ENCODE measurements around the gene TMIGD2. TPM values are rescaled to one million over a fixed set of nuclear protein-coding genes. Genes with fewer than 3 reads are reported as not detected.

Gene TMIGD2
- polyA plus RNA-seq, 3 donors, result 0.26 TPM; not detected in 2

DNA sequence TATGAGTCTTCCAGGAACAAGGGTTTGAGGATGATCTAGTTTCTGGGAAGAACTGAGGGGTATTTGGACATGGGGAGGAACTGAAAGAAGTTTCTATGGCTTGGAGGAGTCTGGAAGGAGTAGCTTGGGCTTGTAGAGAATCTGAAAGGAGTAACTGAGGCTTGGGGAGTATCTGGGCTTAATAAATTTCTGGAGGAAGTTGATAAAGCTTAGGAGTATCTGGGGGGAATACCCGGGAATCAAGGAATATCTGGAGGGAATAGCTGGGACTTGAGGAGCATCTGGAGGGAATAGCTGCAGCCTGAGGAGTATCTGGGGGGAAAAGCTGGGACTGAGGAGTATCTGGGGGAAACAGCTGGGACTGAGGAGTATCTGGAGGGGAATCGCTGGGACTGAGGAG is 18.2 kb upstream of the TMIGD2 start:
- Histone ChIP-seq H3K9ac (ENCODE audit: insufficient read depth, low read length, poor library complexity, severe bottlenecking) (no peak overlapping the region), H2AFZ (ENCODE audit: insufficient read depth, low read depth, low read length, poor library complexity, severe bottlenecking) (no peak overlapping the region), H3K27me3 (ENCODE audit: control insufficient read depth in 2 of 2, insufficient read depth in 2 of 2, low read length in 2 of 2) (no peaks in the 10 kb centered on the region), H3K36me3 (replicated peaks in 1 of 2; ENCODE audit: control insufficient read depth in 1 of 2, insufficient read depth in 2 of 2, low read length in 2 of 2) (no peaks in the 10 kb centered on the region), H3K4me2 (replicated peaks; ENCODE audit: extremely low read depth, low read length, poor library complexity, severe bottlenecking) (no peak overlapping the region), H3K27ac (ENCODE audit: low read depth in 1 of 2, low read length in 2 of 2) (no peak overlapping the region), H3K4me3 (replicated peaks in 1 of 3; ENCODE audit: low read depth in 2 of 3, low read length in 3 of 3) (no peak overlapping the region), H3K79me2 (ENCODE audit: insufficient read depth, low read length) (no peaks in the 10 kb centered on the region), H3K9me3 (replicated peaks in 1 of 2; ENCODE audit: control insufficient read depth in 1 of 2, insufficient read depth in 1 of 2, low read length in 2 of 2) (peaks cover 27 to 43% of the 10 kb centered on the region in 2 donors), H3K4me1 (ENCODE audit: control insufficient read depth in 1 of 2, insufficient read depth in 2 of 2, low read length in 2 of 2) (peaks cover 6 to 9% of the 10 kb centered on the region in 2 donors), H4K20me1 (ENCODE audit: insufficient read depth, low read length) (no peaks in the 10 kb centered on the region)
- TF ChIP-seq, protein P1, sequence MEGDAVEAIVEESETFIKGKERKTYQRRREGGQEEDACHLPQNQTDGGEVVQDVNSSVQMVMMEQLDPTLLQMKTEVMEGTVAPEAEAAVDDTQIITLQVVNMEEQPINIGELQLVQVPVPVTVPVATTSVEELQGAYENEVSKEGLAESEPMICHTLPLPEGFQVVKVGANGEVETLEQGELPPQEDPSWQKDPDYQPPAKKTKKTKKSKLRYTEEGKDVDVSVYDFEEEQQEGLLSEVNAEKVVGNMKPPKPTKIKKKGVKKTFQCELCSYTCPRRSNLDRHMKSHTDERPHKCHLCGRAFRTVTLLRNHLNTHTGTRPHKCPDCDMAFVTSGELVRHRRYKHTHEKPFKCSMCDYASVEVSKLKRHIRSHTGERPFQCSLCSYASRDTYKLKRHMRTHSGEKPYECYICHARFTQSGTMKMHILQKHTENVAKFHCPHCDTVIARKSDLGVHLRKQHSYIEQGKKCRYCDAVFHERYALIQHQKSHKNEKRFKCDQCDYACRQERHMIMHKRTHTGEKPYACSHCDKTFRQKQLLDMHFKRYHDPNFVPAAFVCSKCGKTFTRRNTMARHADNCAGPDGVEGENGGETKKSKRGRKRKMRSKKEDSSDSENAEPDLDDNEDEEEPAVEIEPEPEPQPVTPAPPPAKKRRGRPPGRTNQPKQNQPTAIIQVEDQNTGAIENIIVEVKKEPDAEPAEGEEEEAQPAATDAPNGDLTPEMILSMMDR (IDR thresholded peaks at IDR 0.05), result no peak
- WGBS (ENCODE audit: insufficient coverage), result 97% methylated on average over 2 of the region's 2 CpGs
- Mint-ChIP-seq H3K4me1 (peaks cover 8% of the 10 kb centered on the region), H3K36me3 (no peaks in the 10 kb centered on the region), H3K27me3 (ENCODE audit: low read depth in 3 of 3) (peaks cover 4 to 8% (median 7%) of the 10 kb centered on the region in 3 donors), H3K4me3 (no peak overlapping the region), H3K9me3 (peaks cover 33 to 50% (median 40%) of the 10 kb centered on the region in 7 donors), H3K27ac (no peak overlapping the region)
- intact Hi-C loops (cut with micrococcal nuclease), result loop anchor here in 1 of 2 donors (10.0 kb wide), 1 partner anchor 354 kb away; the partner anchor contains the start of gene MYDGF
- DNase-seq, result no peak

DNA sequence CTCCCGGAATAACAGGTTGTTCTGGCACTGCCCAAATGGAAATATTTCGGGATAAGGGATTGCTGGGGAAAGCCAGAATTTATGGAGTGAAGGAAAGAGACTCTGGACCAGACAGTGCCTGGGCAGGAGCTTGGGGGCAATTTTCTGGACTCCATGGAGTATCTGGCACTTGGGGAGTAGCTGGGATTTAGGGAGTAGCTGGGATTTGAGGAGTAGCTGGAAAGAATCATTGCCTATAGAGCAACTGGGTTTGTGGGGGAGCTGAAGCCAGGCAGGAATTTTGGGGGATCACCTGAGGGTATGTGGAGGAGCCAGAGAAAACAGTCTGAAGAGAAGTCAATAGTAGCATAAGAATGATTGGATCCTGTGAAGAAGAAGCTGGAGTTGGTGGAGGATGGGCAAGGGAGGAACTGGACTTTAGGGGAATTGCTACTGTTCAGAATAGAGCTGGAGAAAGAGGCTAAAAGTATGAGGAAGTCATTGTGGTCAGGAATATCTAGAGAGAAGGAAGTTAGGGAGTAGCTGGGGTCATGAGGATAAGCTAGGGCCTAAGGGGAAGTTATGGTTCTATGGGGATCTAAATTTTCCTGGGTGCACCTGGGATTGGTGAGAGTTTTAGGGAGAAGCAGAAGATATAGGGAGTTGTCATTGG is 17.0 kb upstream of the TMIGD2 start:
- 100% methylated on average over 2 of the region's 2 CpGs for WGBS (ENCODE audit: insufficient coverage)
- H3K4me1 ChIP-seq (ENCODE audit: control insufficient read depth in 1 of 2, insufficient read depth in 2 of 2, low read length in 2 of 2), result peaks cover 8 to 16% of the 10 kb centered on the region in 2 donors
- H2AFZ ChIP-seq (ENCODE audit: insufficient read depth, low read depth, low read length, poor library complexity, severe bottlenecking), result no peak overlapping the region
- Mint-ChIP-seq H3K27ac (peak overlapping the region in 1 of 7 donors; percentile 66), H3K27me3 (ENCODE audit: low read depth in 3 of 3) (peaks cover 1 to 6% (median 5%) of the 10 kb centered on the region in 3 donors), H3K9me3 (peaks cover 33 to 50% (median 40%) of the 10 kb centered on the region in 7 donors), H3K4me1 (peaks cover 15% of the 10 kb centered on the region), H3K36me3 (no peaks in the 10 kb centered on the region), H3K4me3 (no peak overlapping the region)
- H3K79me2 ChIP-seq (ENCODE audit: insufficient read depth, low read length), result no peaks in the 10 kb centered on the region
- no peaks in the 10 kb centered on the region for H3K27me3 ChIP-seq (ENCODE audit: control insufficient read depth in 2 of 2, insufficient read depth in 2 of 2, low read length in 2 of 2)
- DNase-seq, result peak in 2 of 3 donors; percentile 10 to 27
- no peak overlapping the region for H3K4me3 ChIP-seq (replicated peaks in 1 of 3; ENCODE audit: low read depth in 2 of 3, low read length in 3 of 3)
- intact Hi-C loops (cut with micrococcal nuclease), result no loop called here
- TF ChIP-seq, protein P1 (IDR thresholded peaks at IDR 0.05), result no peak
- H3K27ac ChIP-seq (ENCODE audit: low read depth in 1 of 2, low read length in 2 of 2), result no peak overlapping the region
- no peaks in the 10 kb centered on the region for H3K36me3 ChIP-seq (replicated peaks in 1 of 2; ENCODE audit: control insufficient read depth in 1 of 2, insufficient read depth in 2 of 2, low read length in 2 of 2)
- no peak overlapping the region for H3K4me2 ChIP-seq (replicated peaks; ENCODE audit: extremely low read depth, low read length, poor library complexity, severe bottlenecking)
- H4K20me1 ChIP-seq (ENCODE audit: insufficient read depth, low read length), result no peaks in the 10 kb centered on the region
- H3K9ac ChIP-seq (ENCODE audit: insufficient read depth, low read length, poor library complexity, severe bottlenecking), result no peak overlapping the region
- H3K9me3 ChIP-seq (replicated peaks in 1 of 2; ENCODE audit: control insufficient read depth in 1 of 2, insufficient read depth in 1 of 2, low read length in 2 of 2), result peaks cover 27 to 43% of the 10 kb centered on the region in 2 donors

Measured in CD14-positive monocyte (primary cell).